OCI-LY7 (cell line): ENCODE data around the gene NLGN1.

Experiments used
- CTCF ChIP-seq: fragments of 200-600 bp; sonication (generic); conservative IDR thresholded peaks from 2 replicates; pipeline ENCODE4 v1.5.1; 2014; ENCODE audit warnings: mild to moderate bottlenecking, antibody characterized with exemption, low read length, moderate library complexity, mixed read lengths
- EZH2phosphoT487 ChIP-seq: fragments of 200-600 bp; sonication (generic); IDR thresholded peaks from 2 replicates; pipeline ENCODE4 v1.6.1; 2018; ENCODE audit warnings: low read depth, borderline replicate concordance, mild to moderate bottlenecking, mixed run types, antibody characterized with exemption, low read length, moderate library complexity, mixed read lengths

GRCh38 chr3:173354124-173354523, 43.4 kb upstream of the NLGN1 start:
- TF ChIP-seq CTCF (no peak), EZH2phosphoT487 (no peak)
